NCI-H1092 (cell line): Measurements from ENCODE around the gene ATG7.
"Not testable (repeated sequence)": the region's sequence is repeated elsewhere in the genome, so short reads cannot be mapped to it uniquely, and the experiment has no call there.

ENCODE experiments used
- DNase-seq: peaks from one replicate; lab custom pipeline; 2025; lab: John Stamatoyannopoulos, UW

The ATG7 gene

GRCh38 chr3:11389386-11390268 lies 117.4 kb downstream of the ATG7 start:
- no peak for DNase-seq

GRCh38 chr3:11390411-11391131 lies 118.4 kb downstream of the ATG7 start:
- DNase-seq: no peak

- DNase-seq: no peak
Measured at GRCh38 chr3:11391174-11391879, 119.1 kb downstream of the ATG7 start.

GRCh38 chr3:11392014-11392859 lies 120.0 kb downstream of the ATG7 start:
- no peak for DNase-seq

GRCh38 chr3:11392860-11393114 lies 120.6 kb downstream of the ATG7 start:
- no peak for DNase-seq

GRCh38 chr3:11393401-11393800 lies 121.2 kb downstream of the ATG7 start:
- no peak for DNase-seq

- DNase-seq: no peak
Measured at GRCh38 chr3:11394392-11394791, 122.2 kb downstream of the ATG7 start.

GRCh38 chr3:11400213-11400612 lies 128.0 kb downstream of the ATG7 start:
- no peak for DNase-seq

GRCh38 chr3:11401434-11401833 lies 129.2 kb downstream of the ATG7 start:
- no peak for DNase-seq

- DNase-seq: no peak
Measured at GRCh38 chr3:11405323-11405722, 133.1 kb downstream of the ATG7 start.

- no peak for DNase-seq
Measured at GRCh38 chr3:11407644-11408043, 135.4 kb downstream of the ATG7 start.

GRCh38 chr3:11408324-11408859 lies 136.2 kb downstream of the ATG7 start:
- not testable (repeated sequence) for DNase-seq

- DNase-seq: no peak
Measured at GRCh38 chr3:11410564-11410963, 138.4 kb downstream of the ATG7 start.

- no peak for DNase-seq
Measured at GRCh38 chr3:11411956-11412355, 139.8 kb downstream of the ATG7 start.

- no peak for DNase-seq
Measured at GRCh38 chr3:11413071-11413470, 140.9 kb downstream of the ATG7 start.

GRCh38 chr3:11415099-11415498 lies 142.9 kb downstream of the ATG7 start:
- no peak for DNase-seq

GRCh38 chr3:11420066-11420465 lies 147.9 kb downstream of the ATG7 start:
- no peak for DNase-seq

- DNase-seq: no peak
Measured at GRCh38 chr3:11422291-11422690, 150.1 kb downstream of the ATG7 start.

GRCh38 chr3:11423868-11424267 lies 151.7 kb downstream of the ATG7 start:
- no peak for DNase-seq

- DNase-seq: no peak
Measured at GRCh38 chr3:11424277-11424676, 152.1 kb downstream of the ATG7 start.

- DNase-seq: no peak
Measured at GRCh38 chr3:11430207-11430606, 158.0 kb downstream of the ATG7 start.

- no peak for DNase-seq
Measured at GRCh38 chr3:11430624-11431023, 158.4 kb downstream of the ATG7 start.
